Neural crest cell (in vitro differentiated cells): ENCODE results near the gene SEC63. TPM values are rescaled to one million over a fixed set of nuclear protein-coding genes. Genes with fewer than 3 reads are reported as not detected.
"Not testable (repeated sequence)": the region's sequence is repeated elsewhere in the genome, so short reads cannot be mapped to it uniquely, and the experiment has no call there.

Experiments used
- DNase-seq: peaks from one replicate; pipeline ENCODE4 v3.0.0; 2021; ENCODE audit warnings: low read depth, mixed read lengths, low spot score
- H3K27ac Mint-ChIP-seq: one replicate; pipeline ENCODE4 v1.8.0; 2021; ENCODE audit warnings: mild to moderate bottlenecking, mixed read lengths; ENCODE audit not compliant: unreplicated experiment
- H3K27me3 Mint-ChIP-seq: 2 replicates; pipeline ENCODE4 v1.8.0; 2021; ENCODE audit warnings: low read depth, mild to moderate bottlenecking, mixed read lengths
- H3K36me3 Mint-ChIP-seq: 2 replicates; pipeline ENCODE4 v1.8.0; 2021; ENCODE audit warnings: low read depth, mild to moderate bottlenecking, mixed read lengths
- H3K4me1 Mint-ChIP-seq: 2 replicates; pipeline ENCODE4 v1.8.0; 2021; ENCODE audit warnings: mixed read lengths
- H3K4me3 Mint-ChIP-seq: one replicate; pipeline ENCODE4 v1.8.0; 2021; ENCODE audit warnings: mild to moderate bottlenecking, mixed read lengths
- H3K9me3 Mint-ChIP-seq: 2 replicates; pipeline ENCODE4 v1.8.0; 2021; ENCODE audit warnings: mixed read lengths
- total RNA-seq: library from RNA; stranded (reverse); gene quantifications from 2 replicates; pipeline ENCODE4 v1.2.1, GENCODE V29; 2021
- TF ChIP-seq, protein P1 (sequence below): fragments of 200-600 bp; sonication (generic); conservative IDR thresholded peaks from 2 replicates; pipeline ENCODE4 v1.5.0; 2021; ENCODE audit warnings: antibody characterized with exemption, mild to moderate bottlenecking

SEC63 gene
- total RNA-seq, 1 donor from 2014 or later = 109 TPM

DNA sequence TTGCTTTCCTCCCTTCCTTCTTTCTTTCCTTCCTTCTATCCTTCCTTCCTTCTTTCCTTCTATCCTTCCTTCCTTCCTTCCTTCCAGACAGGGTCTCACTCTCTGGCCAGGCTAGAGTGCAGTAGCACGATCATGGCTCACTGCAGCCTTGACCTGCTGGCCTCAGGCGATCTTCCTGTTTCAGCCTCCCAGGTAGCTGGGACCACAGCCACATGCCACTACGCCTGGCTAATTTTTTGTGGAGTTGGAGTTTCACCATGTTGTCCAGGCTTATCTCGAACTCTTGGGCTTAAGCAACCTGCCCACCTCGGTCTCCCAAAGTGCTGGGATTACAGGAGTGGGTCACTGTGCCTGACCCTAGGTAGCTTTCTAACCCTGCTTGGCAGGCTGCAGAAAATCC lies 12.2 kb upstream of the SEC63 start:
- DNase-seq = no peak
- no peak overlapping the region for H3K4me3 Mint-ChIP-seq
- no peaks in the 10 kb centered on the region for H3K27me3 Mint-ChIP-seq
- no peak overlapping the region for H3K27ac Mint-ChIP-seq
- H3K36me3 Mint-ChIP-seq = no peaks in the 10 kb centered on the region
- TF ChIP-seq, protein P1, sequence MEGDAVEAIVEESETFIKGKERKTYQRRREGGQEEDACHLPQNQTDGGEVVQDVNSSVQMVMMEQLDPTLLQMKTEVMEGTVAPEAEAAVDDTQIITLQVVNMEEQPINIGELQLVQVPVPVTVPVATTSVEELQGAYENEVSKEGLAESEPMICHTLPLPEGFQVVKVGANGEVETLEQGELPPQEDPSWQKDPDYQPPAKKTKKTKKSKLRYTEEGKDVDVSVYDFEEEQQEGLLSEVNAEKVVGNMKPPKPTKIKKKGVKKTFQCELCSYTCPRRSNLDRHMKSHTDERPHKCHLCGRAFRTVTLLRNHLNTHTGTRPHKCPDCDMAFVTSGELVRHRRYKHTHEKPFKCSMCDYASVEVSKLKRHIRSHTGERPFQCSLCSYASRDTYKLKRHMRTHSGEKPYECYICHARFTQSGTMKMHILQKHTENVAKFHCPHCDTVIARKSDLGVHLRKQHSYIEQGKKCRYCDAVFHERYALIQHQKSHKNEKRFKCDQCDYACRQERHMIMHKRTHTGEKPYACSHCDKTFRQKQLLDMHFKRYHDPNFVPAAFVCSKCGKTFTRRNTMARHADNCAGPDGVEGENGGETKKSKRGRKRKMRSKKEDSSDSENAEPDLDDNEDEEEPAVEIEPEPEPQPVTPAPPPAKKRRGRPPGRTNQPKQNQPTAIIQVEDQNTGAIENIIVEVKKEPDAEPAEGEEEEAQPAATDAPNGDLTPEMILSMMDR = no peak
- peaks cover 4% of the 10 kb centered on the region for H3K4me1 Mint-ChIP-seq
- H3K9me3 Mint-ChIP-seq = no peaks in the 10 kb centered on the region

DNA sequence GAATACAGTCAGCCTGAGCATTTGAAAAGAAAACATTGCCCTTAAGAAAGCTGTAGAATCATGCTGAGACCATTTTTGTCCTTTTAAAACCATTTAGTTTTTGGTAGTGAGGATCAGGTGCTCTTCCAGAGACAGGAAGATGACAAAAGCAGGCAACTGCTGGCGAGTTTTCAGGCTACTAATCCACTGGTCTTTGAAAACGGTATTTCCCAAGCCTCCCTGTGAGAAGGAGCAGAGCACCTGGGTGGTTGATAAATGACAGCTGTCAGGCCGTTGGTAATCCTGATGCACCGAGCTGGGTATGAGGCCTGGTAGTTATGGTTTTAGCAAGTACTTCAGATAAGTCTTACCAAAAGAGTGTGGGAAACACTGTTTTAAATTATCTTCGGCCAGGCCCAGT lies 10.1 kb upstream of the SEC63 start:
- no peak overlapping the region for H3K27ac Mint-ChIP-seq
- TF ChIP-seq, protein P1 = no peak
- no peak for DNase-seq

DNA sequence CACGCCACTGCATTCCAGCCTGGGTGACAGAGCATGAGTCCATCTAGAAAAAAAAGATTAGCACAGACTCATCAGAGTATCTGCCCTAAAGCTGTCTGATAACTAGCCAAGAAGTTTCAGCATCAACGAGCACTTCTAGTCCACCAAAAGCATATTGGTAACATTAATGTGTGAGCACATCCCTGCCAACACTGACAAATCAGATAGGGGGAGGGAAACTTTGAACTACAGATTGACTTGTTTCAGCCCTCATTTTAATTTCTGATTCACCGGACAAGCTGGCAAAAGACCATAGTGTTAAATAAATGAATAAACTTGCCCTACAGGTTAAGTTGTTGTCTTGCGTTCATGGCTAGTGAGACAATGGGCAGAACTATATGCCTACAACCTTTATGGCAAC lies 7.7 kb upstream of the SEC63 start:
- Mint-ChIP-seq H3K27ac (no peak overlapping the region), H3K4me3 (no peak overlapping the region), H3K4me1 (peaks cover 4% of the 10 kb centered on the region), H3K36me3 (no peaks in the 10 kb centered on the region), H3K27me3 (no peaks in the 10 kb centered on the region), H3K9me3 (no peaks in the 10 kb centered on the region)
- DNase-seq = no peak
- TF ChIP-seq, protein P1 = no peak

More for the DNA sequence above, 10.1 kb upstream of the SEC63 start:
- Mint-ChIP-seq H3K4me1 (peaks cover 4% of the 10 kb centered on the region), H3K36me3 (no peaks in the 10 kb centered on the region), H3K27me3 (no peaks in the 10 kb centered on the region), H3K4me3 (no peak overlapping the region), H3K9me3 (no peaks in the 10 kb centered on the region)

DNA sequence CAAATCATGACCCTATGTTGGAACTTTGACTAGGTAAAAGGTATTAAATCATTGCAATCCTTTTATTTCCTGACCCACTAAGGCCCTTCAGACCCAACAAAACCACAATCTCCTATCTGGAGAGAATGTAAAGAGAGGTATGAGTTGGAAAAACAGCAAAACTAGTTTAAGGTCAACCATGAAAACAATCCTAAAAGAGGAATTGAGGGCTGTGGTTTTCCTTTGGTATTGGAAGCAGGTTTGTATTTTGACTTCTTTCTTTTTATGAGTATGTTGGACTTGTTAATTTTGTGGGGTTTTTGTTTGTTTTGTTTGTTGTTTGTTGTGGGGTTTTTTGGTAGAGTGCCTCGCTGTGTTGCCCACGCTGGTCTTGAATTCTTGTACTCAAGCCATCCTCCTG lies 4.7 kb upstream of the SEC63 start:
- Mint-ChIP-seq H3K36me3 (no peaks in the 10 kb centered on the region), H3K4me3 (no peak overlapping the region), H3K27ac (peak overlapping the region; percentile 36), H3K9me3 (no peaks in the 10 kb centered on the region), H3K27me3 (no peaks in the 10 kb centered on the region), H3K4me1 (peaks cover 7% of the 10 kb centered on the region)
- TF ChIP-seq, protein P1 = no peak
- no peak for DNase-seq

DNA sequence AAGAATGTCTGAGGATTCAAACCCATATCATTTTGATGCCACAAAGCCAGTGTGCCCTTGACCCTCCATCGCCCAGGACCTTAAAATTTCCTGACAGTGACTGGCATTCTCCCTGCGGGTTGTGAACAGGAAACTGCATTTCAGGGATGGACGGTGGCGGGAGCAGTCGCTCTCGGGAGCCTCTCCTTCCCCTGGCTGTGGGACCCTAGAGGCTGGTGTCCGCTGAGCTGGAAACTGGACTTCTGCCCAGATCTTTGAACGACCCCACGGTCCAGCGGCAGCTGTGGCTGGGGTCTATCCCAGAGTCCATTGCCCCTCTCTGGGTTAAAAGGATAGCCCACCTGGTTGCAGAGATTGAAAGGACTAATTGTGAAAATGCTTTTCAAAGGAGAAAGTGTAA lies 1.4 kb upstream of the SEC63 start:
- H3K27me3 Mint-ChIP-seq = no peaks in the 10 kb centered on the region

DNA sequence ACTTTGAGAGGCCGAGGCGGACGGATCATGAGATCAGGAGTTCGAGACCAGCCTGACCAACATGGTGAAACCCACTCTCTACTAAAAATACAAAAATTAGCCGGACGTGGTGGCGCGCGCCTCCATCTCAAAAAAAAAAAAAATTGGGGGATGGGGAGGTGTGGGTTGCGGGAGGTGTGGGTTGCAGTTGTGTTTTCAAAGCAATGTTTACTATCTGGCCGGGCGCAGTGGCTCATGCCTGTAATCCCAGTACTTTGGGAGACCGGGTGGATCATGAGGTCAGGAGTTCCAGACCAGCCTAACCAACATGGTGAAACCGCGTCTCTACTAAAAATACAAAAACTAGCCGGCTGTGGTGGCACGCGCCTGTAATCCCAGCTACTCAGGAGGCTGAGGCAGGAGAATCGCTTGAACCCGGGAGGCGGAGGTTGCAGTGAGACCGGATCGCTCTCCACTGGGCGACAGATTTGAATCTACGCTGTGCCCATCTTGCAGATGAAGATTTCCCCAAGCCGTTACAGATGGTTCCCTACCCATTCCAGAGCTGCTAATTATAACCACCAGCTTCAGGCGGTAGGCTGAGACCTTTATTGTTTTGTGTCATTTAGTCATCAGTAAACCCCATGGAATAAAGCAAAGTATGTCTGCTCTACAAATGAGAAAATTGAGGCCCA lies 818 bp upstream of the SEC63 start:
- not testable (repeated sequence) for H3K27ac Mint-ChIP-seq, H3K27me3 Mint-ChIP-seq, H3K9me3 Mint-ChIP-seq, H3K36me3 Mint-ChIP-seq, DNase-seq
- H3K4me3 Mint-ChIP-seq = peak overlapping the region; percentile 96
- H3K4me1 Mint-ChIP-seq = peaks cover 32% of the 10 kb centered on the region

More for the DNA sequence above, 1.4 kb upstream of the SEC63 start:
- TF ChIP-seq, protein P1 = no peak
- Mint-ChIP-seq H3K36me3 (peaks cover 7% of the 10 kb centered on the region), H3K9me3 (no peaks in the 10 kb centered on the region), H3K27ac (no peak overlapping the region), H3K4me1 (peaks cover 32% of the 10 kb centered on the region), H3K4me3 (peak overlapping the region; percentile 96)
- DNase-seq = no peak
